Measurements from ENCODE around the gene TBC1D2B.

Gene TBC1D2B

GRCh38 chr15:78018946-78019644 is 58.4 kb downstream of the TBC1D2B start:
- no peaks in the 10 kb centered on the region for H3K9me3 ChIP-seq (ENCODE audit: insufficient read depth, low read depth, low read length)
- H3K36me3 ChIP-seq (ENCODE audit: insufficient read depth, low read depth, low read length) = peaks cover 27% of the 10 kb centered on the region
- no peaks in the 10 kb centered on the region for H3K27me3 ChIP-seq (ENCODE audit: insufficient read depth, low read length)
- H3K4me3 ChIP-seq (ENCODE audit: low read length) = no peak overlapping the region
- H3K9ac ChIP-seq (ENCODE audit: low read depth, low read length) = no peak overlapping the region
- H3K4me1 ChIP-seq (ENCODE audit: insufficient read depth, low read length) = no peaks in the 10 kb centered on the region
- no peak overlapping the region for H3K27ac ChIP-seq (ENCODE audit: low read length)

GRCh38 chr15:78018445-78018844 is 59.1 kb downstream of the TBC1D2B start:
- Histone ChIP-seq H3K36me3 (ENCODE audit: insufficient read depth, low read depth, low read length) (peaks cover 24% of the 10 kb centered on the region), H3K27ac (ENCODE audit: low read length) (no peak overlapping the region), H3K9ac (ENCODE audit: low read depth, low read length) (no peak overlapping the region), H3K4me1 (ENCODE audit: insufficient read depth, low read length) (no peaks in the 10 kb centered on the region), H3K4me3 (ENCODE audit: low read length) (no peak overlapping the region), H3K9me3 (ENCODE audit: insufficient read depth, low read depth, low read length) (no peaks in the 10 kb centered on the region), H3K27me3 (ENCODE audit: insufficient read depth, low read length) (no peaks in the 10 kb centered on the region)

- H3K9ac ChIP-seq (ENCODE audit: low read depth, low read length) = no peak overlapping the region
- no peak overlapping the region for H3K4me3 ChIP-seq (ENCODE audit: low read length)
- H3K27ac ChIP-seq (ENCODE audit: low read length) = no peak overlapping the region
- no peaks in the 10 kb centered on the region for H3K4me1 ChIP-seq (ENCODE audit: insufficient read depth, low read length)
- H3K9me3 ChIP-seq (ENCODE audit: insufficient read depth, low read depth, low read length) = no peaks in the 10 kb centered on the region
- H3K36me3 ChIP-seq (ENCODE audit: insufficient read depth, low read depth, low read length) = peaks cover 39% of the 10 kb centered on the region
- H3K27me3 ChIP-seq (ENCODE audit: insufficient read depth, low read length) = no peaks in the 10 kb centered on the region
Measured at GRCh38 chr15:78016860-78017259, 60.7 kb downstream of the TBC1D2B start.

- no peaks in the 10 kb centered on the region for H3K9me3 ChIP-seq (ENCODE audit: insufficient read depth, low read depth, low read length)
- peaks cover 4% of the 10 kb centered on the region; the same call in 1 of the 2 replicates for H3K4me1 ChIP-seq (ENCODE audit: insufficient read depth, low read length)
- H3K27me3 ChIP-seq (ENCODE audit: insufficient read depth, low read length) = no peaks in the 10 kb centered on the region
- no peak overlapping the region for H3K9ac ChIP-seq (ENCODE audit: low read depth, low read length)
- no peak overlapping the region for H3K27ac ChIP-seq (ENCODE audit: low read length)
- no peak overlapping the region for H3K4me3 ChIP-seq (ENCODE audit: low read length)
- peaks cover 43% of the 10 kb centered on the region for H3K36me3 ChIP-seq (ENCODE audit: insufficient read depth, low read depth, low read length)
Measured at GRCh38 chr15:78012643-78013077, 64.9 kb downstream of the TBC1D2B start.

- peaks cover 34% of the 10 kb centered on the region for H3K36me3 ChIP-seq (ENCODE audit: insufficient read depth, low read depth, low read length)
Measured at GRCh38 chr15:78010067-78010466, 67.4 kb downstream of the TBC1D2B start.

GRCh38 chr15:78007964-78008886 is 69.3 kb downstream of the TBC1D2B start:
- H3K27me3 ChIP-seq (ENCODE audit: insufficient read depth, low read length) = no peaks in the 10 kb centered on the region
- H3K4me1 ChIP-seq (ENCODE audit: insufficient read depth, low read length) = peaks cover 9% of the 10 kb centered on the region; the same call in 1 of the 2 replicates
- no peak overlapping the region for H3K27ac ChIP-seq (ENCODE audit: low read length)
- H3K36me3 ChIP-seq (ENCODE audit: insufficient read depth, low read depth, low read length) = peaks cover 26% of the 10 kb centered on the region
- no peaks in the 10 kb centered on the region for H3K9me3 ChIP-seq (ENCODE audit: insufficient read depth, low read depth, low read length)
- H3K9ac ChIP-seq (ENCODE audit: low read depth, low read length) = no peak overlapping the region
- H3K4me3 ChIP-seq (ENCODE audit: low read length) = no peak overlapping the region

More at GRCh38 chr15:78010067-78010466, 67.4 kb downstream of the TBC1D2B start:
- H3K4me1 ChIP-seq (ENCODE audit: insufficient read depth, low read length) = peaks cover 4% of the 10 kb centered on the region; the same call in 1 of the 2 replicates
- no peak overlapping the region for H3K9ac ChIP-seq (ENCODE audit: low read depth, low read length)
- H3K4me3 ChIP-seq (ENCODE audit: low read length) = no peak overlapping the region
- no peaks in the 10 kb centered on the region for H3K9me3 ChIP-seq (ENCODE audit: insufficient read depth, low read depth, low read length)
- no peaks in the 10 kb centered on the region for H3K27me3 ChIP-seq (ENCODE audit: insufficient read depth, low read length)
- H3K27ac ChIP-seq (ENCODE audit: low read length) = no peak overlapping the region

GRCh38 chr15:78007211-78007931 is 70.1 kb downstream of the TBC1D2B start:
- H3K27me3 ChIP-seq (ENCODE audit: insufficient read depth, low read length) = no peaks in the 10 kb centered on the region
- H3K9ac ChIP-seq (ENCODE audit: low read depth, low read length) = no peak overlapping the region
- H3K4me1 ChIP-seq (ENCODE audit: insufficient read depth, low read length) = peaks cover 9% of the 10 kb centered on the region; the same call in 1 of the 2 replicates
- H3K27ac ChIP-seq (ENCODE audit: low read length) = no peak overlapping the region
- H3K9me3 ChIP-seq (ENCODE audit: insufficient read depth, low read depth, low read length) = no peaks in the 10 kb centered on the region
- no peak overlapping the region for H3K4me3 ChIP-seq (ENCODE audit: low read length)
- H3K36me3 ChIP-seq (ENCODE audit: insufficient read depth, low read depth, low read length) = peaks cover 23% of the 10 kb centered on the region

GRCh38 chr15:78006567-78007205 is 70.8 kb downstream of the TBC1D2B start:
- no peak overlapping the region for H3K4me3 ChIP-seq (ENCODE audit: low read length)
- no peak overlapping the region for H3K9ac ChIP-seq (ENCODE audit: low read depth, low read length)
- H3K4me1 ChIP-seq (ENCODE audit: insufficient read depth, low read length) = peaks cover 9% of the 10 kb centered on the region; the same call in 1 of the 2 replicates
- no peaks in the 10 kb centered on the region for H3K9me3 ChIP-seq (ENCODE audit: insufficient read depth, low read depth, low read length)
- no peak overlapping the region for H3K27ac ChIP-seq (ENCODE audit: low read length)
- peaks cover 18% of the 10 kb centered on the region for H3K36me3 ChIP-seq (ENCODE audit: insufficient read depth, low read depth, low read length)
- no peaks in the 10 kb centered on the region for H3K27me3 ChIP-seq (ENCODE audit: insufficient read depth, low read length)

GRCh38 chr15:78004919-78005634 is 72.4 kb downstream of the TBC1D2B start:
- Histone ChIP-seq H3K9me3 (ENCODE audit: insufficient read depth, low read depth, low read length) (no peaks in the 10 kb centered on the region), H3K36me3 (ENCODE audit: insufficient read depth, low read depth, low read length) (peaks cover 14% of the 10 kb centered on the region), H3K27me3 (ENCODE audit: insufficient read depth, low read length) (no peaks in the 10 kb centered on the region), H3K9ac (ENCODE audit: low read depth, low read length) (no peak overlapping the region), H3K27ac (ENCODE audit: low read length) (no peak overlapping the region), H3K4me3 (ENCODE audit: low read length) (no peak overlapping the region), H3K4me1 (ENCODE audit: insufficient read depth, low read length) (peaks cover 5% of the 10 kb centered on the region; the same call in 1 of the 2 replicates)

GRCh38 chr15:78004222-78004727 is 73.2 kb downstream of the TBC1D2B start:
- Histone ChIP-seq H3K4me3 (ENCODE audit: low read length) (no peak overlapping the region), H3K4me1 (ENCODE audit: insufficient read depth, low read length) (peaks cover 5% of the 10 kb centered on the region; the same call in 1 of the 2 replicates), H3K36me3 (ENCODE audit: insufficient read depth, low read depth, low read length) (peaks cover 14% of the 10 kb centered on the region), H3K9ac (ENCODE audit: low read depth, low read length) (no peak overlapping the region), H3K27me3 (ENCODE audit: insufficient read depth, low read length) (no peaks in the 10 kb centered on the region), H3K9me3 (ENCODE audit: insufficient read depth, low read depth, low read length) (no peaks in the 10 kb centered on the region), H3K27ac (ENCODE audit: low read length) (no peak overlapping the region)
